ENCODE results near the gene CAPN13. TPM values are rescaled to one million over a fixed set of nuclear protein-coding genes. Genes with fewer than 3 reads are reported as not detected.

CAPN13 gene
- total and polyA plus RNA-seq, 4 donors, result 0.13 to 0.42 TPM; not detected in 2

- no peak for TF ChIP-seq RXRA (IDR thresholded peaks at IDR 0.05)
- Histone ChIP-seq H3K4me1 (ENCODE audit: control insufficient read depth in 4 of 4, insufficient read depth in 4 of 4, low read length in 3 of 4) (no peaks in the 10 kb centered on the region), H3K27ac (ENCODE audit: low read depth in 1 of 2, low read length in 2 of 2) (no peak overlapping the region), H3K9ac (ENCODE audit: low read depth in 1 of 2, low read length in 2 of 2) (no peak overlapping the region), H3K4me3 (ENCODE audit: low read depth in 1 of 3, low read length in 3 of 3) (no peak overlapping the region), H3K27me3 (ENCODE audit: control insufficient read depth in 4 of 4, insufficient read depth in 4 of 4, low read length in 3 of 4) (no peaks in the 10 kb centered on the region), H3K9me3 (ENCODE audit: control insufficient read depth in 4 of 4, low read length in 3 of 4) (no peaks in the 10 kb centered on the region), H3K36me3 (ENCODE audit: control insufficient read depth in 4 of 4, insufficient read depth in 3 of 4, low read depth in 1 of 4, low read length in 3 of 4) (no peaks in the 10 kb centered on the region)
- DNase-seq (ENCODE audit: low spot score), result no peak
- 92% methylated on average over 18 of the region's 18 CpGs for WGBS
These were observed 70.6 kb downstream of the CAPN13 start for GRCh38 chr2:30736461-30737325.

- Histone ChIP-seq H3K9me3 (ENCODE audit: control insufficient read depth in 4 of 4, low read length in 3 of 4) (no peaks in the 10 kb centered on the region), H3K27me3 (ENCODE audit: control insufficient read depth in 4 of 4, insufficient read depth in 4 of 4, low read length in 3 of 4) (no peaks in the 10 kb centered on the region), H3K4me1 (ENCODE audit: control insufficient read depth in 4 of 4, insufficient read depth in 4 of 4, low read length in 3 of 4) (no peaks in the 10 kb centered on the region), H3K9ac (ENCODE audit: low read depth in 1 of 2, low read length in 2 of 2) (no peak overlapping the region), H3K4me3 (ENCODE audit: low read depth in 1 of 3, low read length in 3 of 3) (no peak overlapping the region), H3K27ac (ENCODE audit: low read depth in 1 of 2, low read length in 2 of 2) (no peak overlapping the region), H3K36me3 (ENCODE audit: control insufficient read depth in 4 of 4, insufficient read depth in 3 of 4, low read depth in 1 of 4, low read length in 3 of 4) (no peaks in the 10 kb centered on the region)
- no peak for DNase-seq (ENCODE audit: low spot score)
- 90% methylated on average over 15 of the region's 15 CpGs for WGBS
- TF ChIP-seq TAF1 (conservative IDR thresholded peaks at IDR 0.05) (no peak), CTCF (IDR thresholded peaks at IDR 0.05; ENCODE audit: low read depth, low read length, missing input control) (no peak)
These were observed 73.2 kb downstream of the CAPN13 start for GRCh38 chr2:30733876-30734520.

GRCh38 chr2:30732876-30733275, 74.4 kb downstream of the CAPN13 start:
- Histone ChIP-seq H3K27ac (ENCODE audit: low read depth in 1 of 2, low read length in 2 of 2) (no peak overlapping the region), H3K4me1 (ENCODE audit: control insufficient read depth in 4 of 4, insufficient read depth in 4 of 4, low read length in 3 of 4) (no peaks in the 10 kb centered on the region), H3K9ac (ENCODE audit: low read depth in 1 of 2, low read length in 2 of 2) (no peak overlapping the region), H3K36me3 (ENCODE audit: control insufficient read depth in 4 of 4, insufficient read depth in 3 of 4, low read depth in 1 of 4, low read length in 3 of 4) (no peaks in the 10 kb centered on the region), H3K9me3 (ENCODE audit: control insufficient read depth in 4 of 4, low read length in 3 of 4) (no peaks in the 10 kb centered on the region), H3K4me3 (ENCODE audit: low read depth in 1 of 3, low read length in 3 of 3) (no peak overlapping the region), H3K27me3 (ENCODE audit: control insufficient read depth in 4 of 4, insufficient read depth in 4 of 4, low read length in 3 of 4) (no peaks in the 10 kb centered on the region)
- 86% methylated on average over 4 of the region's 4 CpGs for WGBS
- no peak for TF ChIP-seq EGR1 (IDR thresholded peaks at IDR 0.05; ENCODE audit: low read depth in 2 of 2)
- TF ChIP-seq HNF4A (conservative IDR thresholded peaks at IDR 0.05), result no peak
- TF ChIP-seq MAX (IDR thresholded peaks at IDR 0.05), result no peak
- no peak for DNase-seq (ENCODE audit: low spot score)

- H3K4me1 ChIP-seq (ENCODE audit: control insufficient read depth in 4 of 4, insufficient read depth in 4 of 4, low read length in 3 of 4), result no peaks in the 10 kb centered on the region
- H3K27me3 ChIP-seq (ENCODE audit: control insufficient read depth in 4 of 4, insufficient read depth in 4 of 4, low read length in 3 of 4), result no peaks in the 10 kb centered on the region
- H3K9me3 ChIP-seq (ENCODE audit: control insufficient read depth in 4 of 4, low read length in 3 of 4), result no peaks in the 10 kb centered on the region
- DNase-seq (ENCODE audit: low spot score), result no peak
- no peak overlapping the region for H3K27ac ChIP-seq (ENCODE audit: low read depth in 1 of 2, low read length in 2 of 2)
- no peaks in the 10 kb centered on the region for H3K36me3 ChIP-seq (ENCODE audit: control insufficient read depth in 4 of 4, insufficient read depth in 3 of 4, low read depth in 1 of 4, low read length in 3 of 4)
- WGBS, result 89% methylated on average over 10 of the region's 10 CpGs
- H3K4me3 ChIP-seq (ENCODE audit: low read depth in 1 of 3, low read length in 3 of 3), result no peak overlapping the region
- H3K9ac ChIP-seq (ENCODE audit: low read depth in 1 of 2, low read length in 2 of 2), result no peak overlapping the region
- TF ChIP-seq REST (IDR thresholded peaks at IDR 0.05) (no peak), NR2F2 (IDR thresholded peaks at IDR 0.05) (no peak), ZBTB33 (IDR thresholded peaks at IDR 0.05) (no peak), EGR1 (IDR thresholded peaks at IDR 0.05; ENCODE audit: low read depth in 2 of 2) (no peak), MAX (IDR thresholded peaks at IDR 0.05) (no peak), TAF1 (conservative IDR thresholded peaks at IDR 0.05) (no peak), HNF4G (IDR thresholded peaks at IDR 0.05) (no peak), FOXA2 (IDR thresholded peaks at IDR 0.05) (no peak), YY1 (IDR thresholded peaks at IDR 0.05) (no peak), FOXA1 (IDR thresholded peaks at IDR 0.05) (no peak), JUND (IDR thresholded peaks at IDR 0.05) (no peak)
These were observed 74.9 kb downstream of the CAPN13 start for GRCh38 chr2:30732376-30732775.
